Measurements from ENCODE around the gene SFMBT1. TPM values are rescaled to one million over a fixed set of nuclear protein-coding genes. Genes with fewer than 3 reads are reported as not detected.

The SFMBT1 gene
- total and polyA plus RNA-seq, 2 experiments from 2014 or later, result 8.5 to 18.1 TPM

- 78% methylated on average over 9 of the region's 9 CpGs for WGBS (ENCODE audit: low lambda C conversion rate, missing lambda C conversion rate)
- H3K4me1 ChIP-seq (ENCODE audit: insufficient read depth), result no peaks in the 10 kb centered on the region
- H3K27me3 ChIP-seq, result no peaks in the 10 kb centered on the region
- H3K4me3 ChIP-seq, result no peak overlapping the region
- no peaks in the 10 kb centered on the region for H4K20me1 ChIP-seq (ENCODE audit: insufficient read depth, poor library complexity, severe bottlenecking)
- no peak for DNase-seq (ENCODE audit: low spot score)
- no peaks in the 10 kb centered on the region for H3K36me3 ChIP-seq (replicated peaks; ENCODE audit: insufficient read depth, low read depth)
- no peaks in the 10 kb centered on the region for H3K9me2 ChIP-seq (replicated peaks; ENCODE audit: insufficient read depth)
- H3K4me2 ChIP-seq, result no peak overlapping the region
- no peak overlapping the region for H2AFZ ChIP-seq
- TF ChIP-seq CTCF (IDR thresholded peaks at IDR 0.05; ENCODE audit: poor library complexity) (no peak), EZH2 (IDR thresholded peaks at IDR 0.05; ENCODE audit: borderline replicate concordance) (no peak), EZH2phosphoT487 (IDR thresholded peaks at IDR 0.05; ENCODE audit: low read depth, severe bottlenecking, unreplicated experiment) (no peak)
- H3K79me2 ChIP-seq, result no peaks in the 10 kb centered on the region
- H3K9me3 ChIP-seq (ENCODE audit: low read depth), result no peaks in the 10 kb centered on the region
- no peak overlapping the region for H3K27ac ChIP-seq
Observed at GRCh38 chr3:52912885-52913731, 132.8 kb downstream of the SFMBT1 start.

GRCh38 chr3:52910823-52911222 lies 135.1 kb downstream of the SFMBT1 start:
- 94% methylated on average over 6 of the region's 6 CpGs for WGBS (ENCODE audit: low lambda C conversion rate, missing lambda C conversion rate)
- Histone ChIP-seq H3K36me3 (replicated peaks; ENCODE audit: insufficient read depth, low read depth) (no peaks in the 10 kb centered on the region), H3K79me2 (no peaks in the 10 kb centered on the region), H3K27me3 (no peaks in the 10 kb centered on the region), H3K4me1 (ENCODE audit: insufficient read depth) (no peaks in the 10 kb centered on the region), H4K20me1 (ENCODE audit: insufficient read depth, poor library complexity, severe bottlenecking) (no peaks in the 10 kb centered on the region), H3K4me3 (no peak overlapping the region), H3K9me3 (ENCODE audit: low read depth) (no peaks in the 10 kb centered on the region), H3K4me2 (no peak overlapping the region), H3K27ac (no peak overlapping the region), H3K9me2 (replicated peaks; ENCODE audit: insufficient read depth) (no peaks in the 10 kb centered on the region), H2AFZ (no peak overlapping the region)
- TF ChIP-seq CTCF (IDR thresholded peaks at IDR 0.05; ENCODE audit: poor library complexity) (no peak), EZH2phosphoT487 (IDR thresholded peaks at IDR 0.05; ENCODE audit: low read depth, severe bottlenecking, unreplicated experiment) (no peak), EZH2 (IDR thresholded peaks at IDR 0.05; ENCODE audit: borderline replicate concordance) (no peak)
- DNase-seq (ENCODE audit: low spot score), result no peak

GRCh38 chr3:52907497-52907896 lies 138.4 kb downstream of the SFMBT1 start:
- Histone ChIP-seq H3K79me2 (no peaks in the 10 kb centered on the region), H3K27ac (no peak overlapping the region), H3K27me3 (no peaks in the 10 kb centered on the region), H3K4me2 (no peak overlapping the region), H3K4me3 (no peak overlapping the region), H3K4me1 (ENCODE audit: insufficient read depth) (no peaks in the 10 kb centered on the region), H2AFZ (no peak overlapping the region), H3K9me2 (replicated peaks; ENCODE audit: insufficient read depth) (no peaks in the 10 kb centered on the region), H3K9me3 (ENCODE audit: low read depth) (no peaks in the 10 kb centered on the region), H4K20me1 (ENCODE audit: insufficient read depth, poor library complexity, severe bottlenecking) (no peaks in the 10 kb centered on the region), H3K36me3 (replicated peaks; ENCODE audit: insufficient read depth, low read depth) (no peaks in the 10 kb centered on the region)
- DNase-seq (ENCODE audit: low spot score), result no peak
- TF ChIP-seq EZH2phosphoT487 (IDR thresholded peaks at IDR 0.05; ENCODE audit: low read depth, severe bottlenecking, unreplicated experiment), result no peak
- TF ChIP-seq EZH2 (IDR thresholded peaks at IDR 0.05; ENCODE audit: borderline replicate concordance), result no peak
- no peak for TF ChIP-seq CTCF (IDR thresholded peaks at IDR 0.05; ENCODE audit: poor library complexity)
- WGBS (ENCODE audit: low lambda C conversion rate, missing lambda C conversion rate), result 89% methylated on average over 5 of the region's 5 CpGs

Data from hepatocyte (in vitro differentiated cells).